K562 (cell line): ENCODE data around the gene TEX54. TPM values are rescaled to one million over a fixed set of nuclear protein-coding genes. Genes with fewer than 3 reads are reported as not detected.

Experiments used
- CCAR2 ChIP-seq: fragments of 200-400 bp; formaldehyde crosslinking; IDR thresholded peaks from 2 replicates; pipeline ENCODE4 v1.6.1; 2017; ENCODE audit warnings: mild to moderate bottlenecking, low read depth, low read length
- CLOCK ChIP-seq: fragments of 250-450 bp; sonication (Bioruptor Pico); IDR thresholded peaks from 2 replicates; pipeline ENCODE4 v1.4.0; 2020; ENCODE audit warnings: mild to moderate bottlenecking, moderate library complexity, borderline replicate concordance
- HSF4 ChIP-seq: fragments of 250-450 bp; sonication (Bioruptor Pico); IDR thresholded peaks from 2 replicates; pipeline ENCODE4 v2.1.2; 2022; ENCODE audit warnings: mild to moderate bottlenecking, moderate library complexity, borderline replicate concordance
- MYBL2 ChIP-seq, 2 experiments: fragments of 450-650 bp in 1 of 2; sonication (generic) in 1 of 2; formaldehyde crosslinking in 1 of 2; IDR thresholded peaks; 2 replicates each; pipeline versions ENCODE4 v1.6.1 to v1.8.1; 2017 to 2022; ENCODE audit warnings: borderline replicate concordance in 1 of 2, inconsistent platforms in 1 of 2, low read depth in 1 of 2, mild to moderate bottlenecking in 1 of 2, missing genetic modification reagents in 1 of 2, moderate library complexity in 1 of 2
- NEUROD1 ChIP-seq: fragments of 150-350 bp; IDR thresholded peaks from 2 replicates; pipeline ENCODE4 v1.6.1; 2014; ENCODE audit warnings: borderline replicate concordance, low read length, low read depth; ENCODE audit not compliant: partially characterized antibody
- PATZ1 ChIP-seq: fragments of 250-450 bp; sonication (Bioruptor Pico); IDR thresholded peaks from 2 replicates; pipeline ENCODE4 v1.5.0; 2020; ENCODE audit warnings: mild to moderate bottlenecking, borderline replicate concordance
- REST ChIP-seq, 2 experiments: fragments of 450-650 bp; formaldehyde crosslinking in 1 of 2; IDR thresholded peaks; 2 replicates each; pipeline versions ENCODE4 v1.4.0 to v1.6.1; 2014 to 2020; ENCODE audit warnings: mild to moderate bottlenecking in 2 of 2, borderline replicate concordance in 1 of 2, low read depth in 1 of 2
- RFX7 ChIP-seq: fragments of 250-450 bp; sonication (Bioruptor Pico); IDR thresholded peaks from 2 replicates; pipeline ENCODE4 v1.5.1; 2021; ENCODE audit warnings: mild to moderate bottlenecking
- STAT5A ChIP-seq: IDR thresholded peaks from 2 replicates; pipeline ENCODE4 v1.6.1; 2012; ENCODE audit warnings: low read length, inconsistent platforms, borderline replicate concordance
- TAF7 ChIP-seq: fragments of 450-650 bp; IDR thresholded peaks from 2 replicates; pipeline ENCODE4 v1.6.1; 2016; ENCODE audit warnings: missing genetic modification characterization, missing compliant biosample characterization
- ZNF79 ChIP-seq: fragments of 250-450 bp; sonication (Bioruptor Pico); IDR thresholded peaks from 2 replicates; pipeline ENCODE4 v1.4.0; 2020; ENCODE audit warnings: low read depth, mild to moderate bottlenecking, moderate library complexity
- polyA plus RNA-seq, 8 experiments: library from polyadenylated mRNA; depleted of rRNA in 4 of 8; stranded (reverse) in 5 of 8; unstranded in 3 of 8; fragments of >200 nt; fragmentation: Nextera tagmentation in 2 of 8; fragmentation: Illumina TruSeq in 1 of 8; extraction: Ambion mirVana in 2 of 8; extraction: Trizol in 1 of 8; gene quantifications; 2 replicates each; pipeline versions ENCODE4 v1.2.1 to v1.2.3, GENCODE V29; 2011 to 2014; ENCODE audit warnings: inconsistent platforms in 1 of 8, missing spikeins in 1 of 8
- total RNA-seq, 7 experiments: library from RNA; depleted of rRNA in 6 of 7; stranded (reverse); fragments of >200 nt in 6 of 7; fragmentation: Illumina TruSeq in 2 of 7; extraction: Trizol in 2 of 7; gene quantifications; 2 replicates each; pipeline versions ENCODE4 v1.2.1 to v1.2.3, GENCODE V29; 2011 to 2021; ENCODE audit warnings: low replicate concordance in 1 of 7

Gene TEX54
- total and polyA plus RNA-seq, 9 of the 15 experiments (the other 6 are each of a cell fraction or from before 2014, with no cell fraction given), result not detected

DNA sequence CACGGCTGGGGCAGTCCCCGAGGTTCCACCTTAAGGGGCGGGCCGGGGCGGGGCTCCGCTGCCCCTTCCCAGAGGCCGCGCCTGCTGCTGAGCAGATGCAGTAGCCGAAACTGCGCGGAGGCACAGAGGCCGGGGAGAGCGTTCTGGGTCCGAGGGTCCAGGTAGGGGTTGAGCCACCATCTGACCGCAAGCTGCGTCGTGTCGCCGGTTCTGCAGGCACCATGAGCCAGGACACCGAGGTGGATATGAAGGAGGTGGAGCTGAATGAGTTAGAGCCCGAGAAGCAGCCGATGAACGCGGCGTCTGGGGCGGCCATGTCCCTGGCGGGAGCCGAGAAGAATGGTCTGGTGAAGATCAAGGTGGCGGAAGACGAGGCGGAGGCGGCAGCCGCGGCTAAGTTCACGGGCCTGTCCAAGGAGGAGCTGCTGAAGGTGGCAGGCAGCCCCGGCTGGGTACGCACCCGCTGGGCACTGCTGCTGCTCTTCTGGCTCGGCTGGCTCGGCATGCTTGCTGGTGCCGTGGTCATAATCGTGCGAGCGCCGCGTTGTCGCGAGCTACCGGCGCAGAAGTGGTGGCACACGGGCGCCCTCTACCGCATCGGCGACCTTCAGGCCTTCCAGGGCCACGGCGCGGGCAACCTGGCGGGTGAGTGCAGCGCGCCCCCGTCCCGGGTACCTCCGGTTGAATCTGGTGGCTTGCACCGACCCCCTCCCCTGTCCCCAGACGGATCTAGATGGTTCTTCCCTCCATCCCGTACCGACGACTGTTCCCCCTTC, 48.4 kb upstream of the TEX54 start, which contains the start of gene SLC3A2 (continued):
- TF ChIP-seq MYBL2 (IDR thresholded peaks at IDR 0.05; ENCODE audit: low read depth) (no peak), MYBL2 (CRISPR knock-in tag; IDR thresholded peaks at IDR 0.05; ENCODE audit: borderline replicate concordance) (no peak), STAT5A (no peak), CLOCK (CRISPR knock-in tag) (no peak), ZNF79 (CRISPR knock-in tag) (no peak), RFX7 (no peak), REST (IDR thresholded peaks at IDR 0.05; ENCODE audit: borderline replicate concordance) (no peak), REST (CRISPR knock-in tag; IDR thresholded peaks at IDR 0.05; ENCODE audit: low read depth) (no peak), CCAR2 (no peak), TAF7 (tag) (peak; percentile 93), NEUROD1 (peak; percentile 46), HSF4 (CRISPR knock-in tag) (0 out of 2 replicates have a peak, but pooled peaks have one; percentile 49), PATZ1 (CRISPR knock-in tag) (0 out of 2 replicates have a peak, but pooled peaks have one; percentile 23)
